ENCODE measurements around the gene GPM6B. TPM values are rescaled to one million over a fixed set of nuclear protein-coding genes. Genes with fewer than 3 reads are reported as not detected.

Gene GPM6B
- total RNA-seq, 1 donor from 2014 or later: 129 TPM

DNA sequence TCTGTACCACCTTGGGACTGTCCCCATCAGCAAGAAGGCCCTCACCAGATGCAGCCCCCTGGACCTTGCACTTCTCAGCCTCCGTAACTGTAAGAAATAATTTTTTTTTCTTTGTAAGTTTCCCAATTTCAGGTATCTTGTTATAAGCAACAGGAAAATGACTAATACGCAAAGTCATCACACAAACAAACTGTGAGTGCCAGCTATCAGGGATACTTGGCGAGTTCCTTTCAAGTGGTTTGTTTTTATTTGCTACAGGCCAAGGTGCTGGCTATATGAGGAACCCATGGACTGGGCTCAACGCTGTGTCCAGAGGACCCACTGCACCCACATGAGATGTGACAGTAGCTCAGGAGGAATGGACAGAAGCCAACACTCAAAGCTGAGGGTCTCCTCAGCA, 11.5 kb upstream of the GPM6B start:
- Mint-ChIP-seq H3K9me3 (peaks cover 9% of the 10 kb centered on the region), H3K36me3 (ENCODE audit: low read depth) (peaks cover 29% of the 10 kb centered on the region), H3K27me3 (ENCODE audit: low read depth) (no peaks in the 10 kb centered on the region), H3K4me3 (no peak overlapping the region), H3K27ac (ENCODE audit: unreplicated experiment) (no peak overlapping the region), H3K4me1 (peaks cover 16% of the 10 kb centered on the region)
- TF ChIP-seq, protein P1, sequence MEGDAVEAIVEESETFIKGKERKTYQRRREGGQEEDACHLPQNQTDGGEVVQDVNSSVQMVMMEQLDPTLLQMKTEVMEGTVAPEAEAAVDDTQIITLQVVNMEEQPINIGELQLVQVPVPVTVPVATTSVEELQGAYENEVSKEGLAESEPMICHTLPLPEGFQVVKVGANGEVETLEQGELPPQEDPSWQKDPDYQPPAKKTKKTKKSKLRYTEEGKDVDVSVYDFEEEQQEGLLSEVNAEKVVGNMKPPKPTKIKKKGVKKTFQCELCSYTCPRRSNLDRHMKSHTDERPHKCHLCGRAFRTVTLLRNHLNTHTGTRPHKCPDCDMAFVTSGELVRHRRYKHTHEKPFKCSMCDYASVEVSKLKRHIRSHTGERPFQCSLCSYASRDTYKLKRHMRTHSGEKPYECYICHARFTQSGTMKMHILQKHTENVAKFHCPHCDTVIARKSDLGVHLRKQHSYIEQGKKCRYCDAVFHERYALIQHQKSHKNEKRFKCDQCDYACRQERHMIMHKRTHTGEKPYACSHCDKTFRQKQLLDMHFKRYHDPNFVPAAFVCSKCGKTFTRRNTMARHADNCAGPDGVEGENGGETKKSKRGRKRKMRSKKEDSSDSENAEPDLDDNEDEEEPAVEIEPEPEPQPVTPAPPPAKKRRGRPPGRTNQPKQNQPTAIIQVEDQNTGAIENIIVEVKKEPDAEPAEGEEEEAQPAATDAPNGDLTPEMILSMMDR (conservative IDR thresholded peaks at IDR 0.05): no peak
- DNase-seq (ENCODE audit: low read depth, low spot score): no peak

DNA sequence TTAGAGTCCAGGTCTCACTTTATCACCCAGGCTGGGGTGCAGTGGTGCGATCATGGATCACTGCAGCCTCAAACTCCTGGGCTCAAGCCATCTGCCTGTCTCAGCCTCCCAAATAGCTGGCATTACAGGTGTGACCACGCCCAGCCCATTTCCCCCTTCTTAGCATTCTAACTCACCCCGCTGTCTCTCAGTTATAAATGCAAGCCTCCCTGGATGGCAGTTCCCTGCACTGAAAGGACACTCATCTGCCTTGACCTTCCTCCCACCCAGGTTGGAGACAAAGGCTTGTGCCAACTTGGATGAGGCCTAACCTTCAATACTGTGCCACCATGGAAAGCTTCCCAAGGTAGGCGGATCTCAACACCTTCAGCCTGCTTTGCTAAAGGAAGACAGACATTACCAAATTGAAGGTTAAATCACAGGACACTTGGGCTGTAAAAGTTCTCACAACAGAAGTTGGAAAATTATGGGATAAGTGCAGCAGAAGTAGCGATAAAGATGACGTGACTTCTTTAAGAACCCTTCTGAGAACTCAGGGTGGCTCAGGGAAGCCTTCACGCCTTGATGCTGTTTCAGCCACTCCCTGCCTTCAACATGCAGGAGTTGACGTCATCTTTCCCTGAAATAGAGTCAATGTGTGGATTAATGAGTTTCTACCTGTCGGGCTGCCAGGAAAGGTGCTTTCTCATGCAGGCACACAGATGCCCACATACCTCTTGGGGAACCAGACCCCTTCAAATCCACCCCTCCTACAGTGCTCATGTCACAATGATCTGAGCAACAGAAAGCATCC, 10.6 kb upstream of the GPM6B start:
- Mint-ChIP-seq H3K4me3 (no peak overlapping the region), H3K27ac (ENCODE audit: unreplicated experiment) (no peak overlapping the region), H3K36me3 (ENCODE audit: low read depth) (peaks cover 29% of the 10 kb centered on the region), H3K9me3 (peaks cover 9% of the 10 kb centered on the region), H3K27me3 (ENCODE audit: low read depth) (no peaks in the 10 kb centered on the region), H3K4me1 (peaks cover 16% of the 10 kb centered on the region)
- TF ChIP-seq, protein P1 (conservative IDR thresholded peaks at IDR 0.05): no peak
- DNase-seq (ENCODE audit: low read depth, low spot score): no peak

DNA sequence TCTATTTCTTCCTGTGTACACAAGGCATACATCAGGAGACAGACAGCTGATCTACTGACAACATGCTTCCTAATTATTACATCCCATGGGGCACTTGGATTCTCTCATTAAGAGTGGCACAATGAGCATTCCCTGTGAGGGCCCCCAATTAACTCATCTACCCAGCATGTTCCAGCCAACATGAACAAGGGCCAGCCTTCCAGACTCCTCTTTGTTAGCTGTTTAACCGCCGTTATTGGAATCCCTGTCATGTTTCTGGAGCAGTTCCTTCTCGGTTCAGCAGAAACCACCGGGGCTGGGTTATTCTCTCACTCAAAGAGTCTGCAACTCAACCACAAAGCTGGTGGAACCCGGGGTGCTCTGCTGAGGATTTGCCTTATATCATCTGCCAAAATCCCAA, 9.9 kb upstream of the GPM6B start:
- H3K36me3 Mint-ChIP-seq (ENCODE audit: low read depth): peaks cover 29% of the 10 kb centered on the region
- TF ChIP-seq, protein P1 (conservative IDR thresholded peaks at IDR 0.05): no peak
- H3K27me3 Mint-ChIP-seq (ENCODE audit: low read depth): no peaks in the 10 kb centered on the region
- H3K27ac Mint-ChIP-seq (ENCODE audit: unreplicated experiment): no peak overlapping the region
- no peak for DNase-seq (ENCODE audit: low read depth, low spot score)
- peaks cover 16% of the 10 kb centered on the region for H3K4me1 Mint-ChIP-seq
- H3K4me3 Mint-ChIP-seq: no peak overlapping the region
- H3K9me3 Mint-ChIP-seq: peaks cover 9% of the 10 kb centered on the region

DNA sequence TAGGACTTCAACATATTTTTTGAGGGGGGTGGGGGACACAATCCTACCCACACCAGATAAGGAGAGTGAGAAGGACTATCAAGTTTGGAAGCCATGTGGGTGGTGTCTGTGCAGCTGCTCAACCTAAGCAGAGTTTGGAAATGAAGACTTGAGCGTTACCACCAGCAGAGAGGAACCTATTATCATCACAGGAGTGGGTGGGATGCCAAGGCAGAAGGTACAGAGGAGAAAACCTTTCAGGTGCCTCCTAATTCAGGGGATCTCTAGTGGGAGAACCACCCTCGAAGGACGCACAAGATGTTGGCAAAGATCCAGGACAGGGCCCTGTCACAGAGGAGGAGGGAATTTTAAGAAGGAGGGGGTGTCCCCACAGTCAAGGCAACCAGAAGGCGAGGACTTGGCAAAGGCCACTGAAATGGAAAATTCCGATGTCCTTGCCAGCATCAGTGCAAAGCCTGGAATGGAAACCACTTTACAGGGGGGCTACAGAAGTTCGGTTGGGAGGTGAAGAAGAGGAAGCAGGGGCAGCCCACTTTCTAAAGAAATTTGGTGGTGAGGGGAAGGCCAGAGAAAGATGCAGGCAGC, 8.4 kb upstream of the GPM6B start:
- Mint-ChIP-seq H3K27me3 (ENCODE audit: low read depth) (no peaks in the 10 kb centered on the region), H3K9me3 (peaks cover 7% of the 10 kb centered on the region)

DNA sequence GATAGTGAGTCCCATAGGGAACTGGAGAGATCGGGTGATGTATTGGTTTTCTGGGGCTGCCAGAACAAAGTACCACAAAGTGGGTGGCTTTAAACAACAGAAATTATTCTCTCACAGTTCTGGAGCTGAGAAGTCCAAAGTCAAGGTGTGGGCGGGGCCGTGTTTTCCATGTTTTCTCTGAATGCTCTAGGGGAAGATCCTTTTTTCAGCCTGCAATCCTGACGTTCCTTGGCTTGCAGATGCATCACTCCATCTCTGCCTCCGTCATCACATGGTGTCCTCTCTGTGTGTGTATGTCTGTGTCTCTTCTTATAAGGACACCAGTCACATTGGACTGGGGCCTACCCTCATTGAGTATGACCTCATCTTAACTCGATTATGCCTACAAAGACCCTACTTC, 7.9 kb upstream of the GPM6B start:
- Mint-ChIP-seq H3K9me3 (peaks cover 11% of the 10 kb centered on the region), H3K4me1 (peaks cover 12% of the 10 kb centered on the region), H3K36me3 (ENCODE audit: low read depth) (peaks cover 31% of the 10 kb centered on the region), H3K27me3 (ENCODE audit: low read depth) (no peaks in the 10 kb centered on the region), H3K4me3 (no peak overlapping the region), H3K27ac (ENCODE audit: unreplicated experiment) (no peak overlapping the region)
- no peak for DNase-seq (ENCODE audit: low read depth, low spot score)
- TF ChIP-seq, protein P1 (conservative IDR thresholded peaks at IDR 0.05): no peak

More for the DNA sequence above, 8.4 kb upstream of the GPM6B start:
- peaks cover 12% of the 10 kb centered on the region for H3K4me1 Mint-ChIP-seq
- DNase-seq (ENCODE audit: low read depth, low spot score): no peak
- H3K27ac Mint-ChIP-seq (ENCODE audit: unreplicated experiment): peak overlapping the region; percentile 38
- TF ChIP-seq, protein P1 (conservative IDR thresholded peaks at IDR 0.05): no peak
- H3K36me3 Mint-ChIP-seq (ENCODE audit: low read depth): peaks cover 27% of the 10 kb centered on the region
- no peak overlapping the region for H3K4me3 Mint-ChIP-seq
